ENCODE results near the gene SIM2. TPM values are rescaled to one million over a fixed set of nuclear protein-coding genes. Genes with fewer than 3 reads are reported as not detected.

Gene SIM2
- total RNA-seq, 4 donors from 2014 or later: 0.36 TPM; not detected in 3

GRCh38 chr21:36724660-36725059 lies 25.7 kb downstream of the SIM2 start:
- intact Hi-C loops (cut with DNase I; ENCODE audit: low total_unique reads): no loop called here
- 45 to 57% methylated on average over 3 of the region's 3 CpGs for WGBS, 2 donors
- no peak for DNase-seq (ENCODE audit: low spot score in 2 of 2)
- no peak overlapping the region for H3K4me3 ChIP-seq (ENCODE audit: low read depth, poor library complexity, severe bottlenecking)
- no peak for TF ChIP-seq CTCF (IDR thresholded peaks at IDR 0.05)
- TF ChIP-seq POLR2A (IDR thresholded peaks at IDR 0.05): no peak

- WGBS, 2 donors: 93 to 98% methylated on average over 10 to 12 of the region's 12 CpGs
- no peak overlapping the region for H3K4me3 ChIP-seq (ENCODE audit: low read depth, poor library complexity, severe bottlenecking)
- TF ChIP-seq CTCF (IDR thresholded peaks at IDR 0.05) (no peak), POLR2A (IDR thresholded peaks at IDR 0.05) (no peak)
- DNase-seq (ENCODE audit: low spot score in 2 of 2): peak in 1 of 2 donors; percentile 70
- intact Hi-C loops (cut with DNase I; ENCODE audit: low total_unique reads): no loop called here
Observed at GRCh38 chr21:36725793-36726386, 27.0 kb downstream of the SIM2 start.

GRCh38 chr21:36727866-36728265 lies 29.0 kb downstream of the SIM2 start:
- WGBS, 2 donors: 81 to 87% methylated on average over 6 of the region's 6 CpGs
- TF ChIP-seq POLR2A (IDR thresholded peaks at IDR 0.05) (no peak), CTCF (IDR thresholded peaks at IDR 0.05) (no peak)
- no peak overlapping the region for H3K4me3 ChIP-seq (ENCODE audit: low read depth, poor library complexity, severe bottlenecking)
- DNase-seq (ENCODE audit: low spot score in 2 of 2): peak in 1 of 2 donors; percentile 29
- intact Hi-C loops (cut with DNase I; ENCODE audit: low total_unique reads): no loop called here

- 70% methylated on average over 14 of the region's 14 CpGs for WGBS, 2 donors
- intact Hi-C loops (cut with DNase I; ENCODE audit: low total_unique reads): no loop called here
- no peak for TF ChIP-seq CTCF (IDR thresholded peaks at IDR 0.05)
- TF ChIP-seq POLR2A (IDR thresholded peaks at IDR 0.05): no peak
- H3K4me3 ChIP-seq (ENCODE audit: low read depth, poor library complexity, severe bottlenecking): no peak overlapping the region
- DNase-seq (ENCODE audit: low spot score in 2 of 2): peak in 1 of 2 donors; percentile 74
Observed at GRCh38 chr21:36728371-36729111, 29.6 kb downstream of the SIM2 start.

- peak in 1 of 2 donors; percentile 54 for DNase-seq (ENCODE audit: low spot score in 2 of 2)
- WGBS, 2 donors: 66 to 68% methylated on average over 18 of the region's 18 CpGs
- no peak overlapping the region for H3K4me3 ChIP-seq (ENCODE audit: low read depth, poor library complexity, severe bottlenecking)
- intact Hi-C loops (cut with DNase I; ENCODE audit: low total_unique reads): no loop called here
- TF ChIP-seq CTCF (IDR thresholded peaks at IDR 0.05) (no peak), POLR2A (IDR thresholded peaks at IDR 0.05) (no peak)
Observed at GRCh38 chr21:36729310-36729970, 30.5 kb downstream of the SIM2 start.

All from lower leg skin (tissue), 4 donors.